ENCODE measurements around the gene ADARB2.

GRCh38 chr10:1274111-1274661 lies 463.1 kb downstream of the ADARB2 start:
- TF ChIP-seq CTCF (IDR thresholded peaks at IDR 0.05): no peak
- TF ChIP-seq POLR2A (IDR thresholded peaks at IDR 0.05): no peak
